GM21786 (cell line): ENCODE measurements around the gene ZFAND6.
"Not testable (repeated sequence)": the region's sequence is repeated elsewhere in the genome, so short reads cannot be mapped to it uniquely, and the experiment has no call there.

Source experiments
- ATAC-seq: cut with Tn5 transposase; IDR thresholded peaks from one replicate; pipeline ENCODE4 v1.9.1; 2021; ENCODE audit not compliant: unreplicated experiment

Gene ZFAND6

DNA sequence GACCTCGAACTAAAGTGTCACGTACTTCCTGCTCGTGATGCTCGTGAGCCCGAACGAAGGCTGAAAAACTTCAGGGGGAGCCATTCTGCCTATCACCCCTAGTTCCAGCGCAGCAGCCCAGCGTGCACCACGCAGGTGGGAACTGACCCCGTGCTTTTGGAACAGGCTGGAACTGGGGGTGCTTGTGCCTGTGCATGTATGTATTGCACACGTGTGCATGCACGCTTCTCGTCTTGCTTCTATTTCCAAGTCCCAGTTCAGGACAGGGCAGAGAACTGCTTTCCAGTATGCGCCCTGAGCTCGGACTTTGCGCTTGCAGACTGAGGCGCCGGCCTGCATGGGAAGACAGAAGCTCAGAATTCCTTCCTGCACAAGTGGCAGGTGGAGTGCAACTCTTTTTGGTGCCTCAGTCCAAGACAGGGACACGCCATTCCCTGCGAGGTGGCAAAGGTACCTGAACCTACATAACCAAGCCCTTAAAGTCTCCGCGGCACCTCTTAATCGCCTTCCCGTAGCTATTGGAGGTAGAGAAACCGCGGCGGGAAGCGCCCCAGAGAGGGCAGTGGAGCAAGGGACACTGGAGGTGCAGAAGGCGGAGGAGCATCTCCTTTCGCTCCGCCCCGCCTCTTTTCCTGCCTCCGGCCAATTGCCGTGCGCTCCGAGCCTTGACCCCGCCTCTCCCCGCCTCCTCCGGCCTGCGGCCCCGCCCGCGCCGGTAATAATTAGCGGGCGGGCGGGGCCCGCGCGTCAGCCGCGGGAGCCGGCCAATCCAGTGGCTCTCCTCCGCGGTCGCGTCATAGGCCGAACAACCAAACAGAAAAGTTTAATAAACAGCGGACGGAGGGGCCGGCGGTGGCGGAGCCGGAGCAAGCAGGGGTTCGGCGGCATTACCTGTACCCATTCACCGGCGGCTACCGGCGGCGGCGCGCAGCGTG is at the start of gene ZFAND6:
TSS of gene ZFAND6 (plus strand) at position 826 of the 935 bp plus-strand sequence. CDS start 60,669 bp downstream, outside the sequence.
- peak; percentile 74 for ATAC-seq

DNA sequence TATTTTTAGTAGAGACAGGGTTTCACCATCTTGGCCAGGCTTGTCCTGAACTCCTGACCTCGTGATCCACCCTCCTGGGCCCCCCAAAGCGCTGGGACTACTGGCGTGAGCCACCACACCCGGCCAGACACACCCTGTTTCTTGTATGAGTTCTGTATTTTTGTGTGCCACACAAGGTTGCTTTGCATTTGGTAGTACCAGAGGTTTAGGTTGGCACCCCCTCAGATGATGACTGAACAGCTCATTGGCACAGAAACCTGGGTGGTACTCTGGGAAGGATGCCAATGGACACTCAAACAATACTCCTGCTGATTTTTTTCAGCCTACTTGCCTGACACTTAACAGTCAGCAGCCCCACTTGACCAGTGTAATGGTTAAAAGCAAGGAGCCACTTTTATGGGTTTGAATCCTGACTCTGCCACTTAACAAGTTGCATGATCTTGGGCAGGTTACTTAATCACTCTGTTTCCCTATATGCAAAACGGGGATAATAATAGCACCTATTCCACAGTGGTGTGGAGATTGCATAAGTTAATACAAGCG is 49.3 kb upstream of the ZFAND6 start:
- ATAC-seq = no peak

DNA sequence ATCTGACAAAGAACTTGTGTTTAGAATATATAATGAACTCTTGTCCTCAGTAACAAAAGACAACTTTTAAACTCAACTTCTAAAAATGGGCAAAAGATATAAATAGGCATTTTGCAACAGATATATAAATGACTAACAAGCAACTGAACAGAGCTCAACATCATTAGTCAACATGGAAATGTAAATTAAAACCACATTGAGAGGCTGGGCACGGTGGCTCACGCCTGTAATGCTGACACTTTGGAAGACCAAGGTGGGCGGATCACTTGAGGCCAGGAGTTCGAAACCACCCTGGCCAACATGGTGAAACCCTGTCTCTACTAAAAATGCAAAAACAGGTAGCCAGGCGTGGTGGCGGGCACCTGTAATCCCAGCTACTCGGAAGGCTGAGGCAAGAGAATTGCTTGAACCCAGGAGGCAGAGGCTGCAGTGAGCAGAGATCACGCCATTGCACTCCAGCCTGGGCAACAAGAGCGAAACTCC is 48.4 kb upstream of the ZFAND6 start:
- ATAC-seq = not testable (repeated sequence)

DNA sequence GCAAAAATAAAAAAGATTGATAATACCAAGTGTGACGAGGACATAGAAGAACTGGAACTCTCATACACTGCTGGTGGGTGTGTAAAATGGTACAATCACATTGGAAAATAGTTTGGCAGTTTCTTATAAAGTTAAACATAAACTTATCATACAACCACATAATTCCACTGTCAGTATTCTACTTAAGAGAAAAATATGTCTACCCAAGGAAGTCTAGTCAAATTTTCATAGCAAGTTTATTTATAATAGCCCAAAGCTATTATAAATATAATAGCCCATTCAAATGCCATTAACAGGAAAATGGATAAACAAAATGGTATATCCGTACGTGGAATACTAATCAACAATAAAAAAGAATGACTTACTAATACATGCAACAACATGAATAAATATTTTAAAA is 47.9 kb upstream of the ZFAND6 start:
- no peak for ATAC-seq

DNA sequence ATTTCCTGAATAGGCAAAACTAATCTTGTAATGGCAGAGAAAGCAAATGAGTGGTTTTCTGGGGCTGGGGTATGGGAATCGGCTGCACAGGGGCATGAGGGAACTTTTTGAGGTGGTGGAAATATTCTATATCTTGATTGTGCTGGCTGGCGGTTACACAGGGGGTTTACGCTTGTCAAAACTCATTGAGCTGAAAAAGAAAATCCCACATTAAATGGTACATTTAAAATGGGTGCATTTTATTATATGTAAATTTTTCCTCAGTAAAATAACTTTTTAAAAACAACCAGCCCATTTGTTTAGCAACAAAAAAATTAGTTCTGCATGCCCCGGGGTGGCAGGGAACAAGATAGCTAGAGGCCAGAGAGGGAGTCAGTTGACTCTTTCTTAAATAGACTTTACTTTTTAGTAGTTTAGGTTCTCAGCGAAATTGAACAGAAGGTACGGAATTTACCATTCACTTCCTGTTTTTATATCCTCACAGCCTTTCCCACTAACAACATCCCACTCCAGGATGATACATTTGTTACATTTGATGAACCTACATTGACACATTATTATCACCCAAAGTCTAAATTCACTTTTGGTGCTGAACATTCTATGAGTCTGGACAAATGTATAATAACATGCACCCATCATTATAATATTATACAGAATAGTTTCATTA is 47.3 kb upstream of the ZFAND6 start:
- ATAC-seq = no peak

DNA sequence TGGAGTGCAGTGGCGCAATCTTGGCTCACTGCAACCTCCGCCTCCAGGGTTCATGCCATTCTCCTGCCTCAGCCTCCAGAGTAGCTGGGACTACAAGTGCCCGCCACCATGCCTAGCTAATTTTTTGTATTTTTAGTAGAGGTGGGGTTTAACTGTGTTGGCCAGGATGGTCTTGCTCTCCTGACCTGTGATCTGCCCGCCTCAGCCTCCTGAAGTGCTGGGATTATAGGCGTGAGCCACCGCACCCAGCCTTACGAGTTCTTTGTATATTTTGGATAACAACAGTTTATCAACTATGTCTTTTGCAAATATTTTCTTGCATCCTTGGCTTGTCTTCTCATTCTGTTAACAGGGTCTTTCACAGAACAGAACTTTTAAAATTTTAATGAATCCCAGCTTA is 45.3 kb upstream of the ZFAND6 start:
- ATAC-seq = not testable (repeated sequence)

DNA sequence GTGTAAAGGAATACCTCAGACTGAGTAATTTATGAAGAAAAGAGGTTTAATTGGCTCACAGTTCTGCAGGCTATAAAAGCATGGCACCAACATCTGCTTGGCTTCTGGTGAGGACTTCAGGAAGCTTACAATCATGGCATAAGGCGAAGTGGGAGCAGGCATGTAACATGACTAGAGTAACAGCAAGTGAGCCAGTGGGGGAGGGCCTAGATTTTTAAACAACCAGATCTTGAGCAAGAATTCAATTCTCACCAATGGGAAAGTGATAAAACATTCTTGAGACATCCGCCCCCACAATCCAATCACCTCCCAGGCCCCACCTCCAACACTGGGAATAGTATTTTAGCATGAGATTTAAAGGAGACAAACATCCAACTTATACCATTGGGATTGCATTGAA is 44.3 kb upstream of the ZFAND6 start:
- ATAC-seq = no peak

DNA sequence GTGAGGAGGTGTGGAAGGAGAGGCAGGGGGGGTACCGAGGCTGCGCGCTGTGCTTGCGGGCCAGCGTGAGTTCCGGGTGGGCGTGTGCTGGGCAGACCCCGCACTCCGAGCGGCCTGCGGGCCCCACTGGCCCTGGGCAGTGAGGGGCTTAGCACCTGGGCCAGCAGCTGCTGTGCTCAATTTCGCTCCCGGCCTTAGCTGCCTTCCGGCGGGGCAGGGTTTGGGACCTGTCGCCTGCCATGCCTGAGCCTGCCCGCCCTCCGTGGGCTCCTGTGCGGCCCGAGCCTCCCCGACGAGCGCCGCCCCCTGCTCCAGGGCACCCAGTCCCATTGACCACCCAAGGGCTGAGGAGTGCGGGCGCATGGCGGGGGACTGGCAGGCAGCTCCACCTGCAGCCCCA is 43.0 kb upstream of the ZFAND6 start:
- not testable (repeated sequence) for ATAC-seq

DNA sequence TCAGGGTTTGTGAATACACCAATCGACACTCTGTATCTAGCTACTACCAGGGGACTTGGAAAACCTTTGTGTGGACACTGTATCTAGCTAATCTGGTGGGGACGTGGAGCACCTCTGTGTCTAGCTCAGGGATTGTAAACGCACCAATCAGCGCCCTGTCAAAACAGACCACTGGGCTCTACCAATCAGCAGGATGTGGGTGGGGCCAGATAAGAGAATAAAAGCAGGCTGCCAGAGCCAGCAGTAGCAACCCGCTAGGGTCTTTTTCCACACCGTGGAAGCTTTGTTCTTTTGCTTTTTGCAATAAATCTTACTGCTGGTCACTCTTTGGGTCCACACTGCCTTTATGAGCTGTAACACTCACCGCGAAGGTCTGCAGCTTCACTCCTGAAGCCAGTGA is 42.3 kb upstream of the ZFAND6 start:
- not testable (repeated sequence) for ATAC-seq

DNA sequence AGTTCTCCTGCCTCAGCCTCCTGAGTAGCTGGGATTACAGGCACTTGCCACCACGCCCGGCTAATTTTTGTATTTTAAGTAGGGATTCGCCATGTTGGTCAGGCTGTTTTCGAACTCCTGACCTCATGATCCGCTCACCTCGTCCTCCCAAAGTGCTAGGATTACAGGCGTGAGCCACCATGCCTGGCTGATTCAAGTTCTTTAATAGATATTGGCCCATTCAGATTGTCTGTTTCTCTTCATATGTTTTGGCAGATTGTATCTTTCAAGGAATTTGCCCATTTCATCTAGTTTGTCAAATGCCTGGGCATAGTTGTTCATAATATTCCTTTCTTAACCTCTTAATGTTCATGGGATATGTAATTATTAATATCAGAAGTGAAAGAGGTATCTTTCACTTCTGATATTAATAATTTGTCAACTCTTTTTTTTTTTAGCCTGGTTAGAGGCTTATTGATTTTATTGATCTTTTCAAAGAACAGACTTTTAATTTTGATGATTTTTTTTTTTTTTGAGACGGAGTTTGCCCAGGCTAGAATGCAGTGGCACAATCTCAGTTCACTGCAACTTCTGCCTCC is 40.2 kb upstream of the ZFAND6 start:
- ATAC-seq = no peak

DNA sequence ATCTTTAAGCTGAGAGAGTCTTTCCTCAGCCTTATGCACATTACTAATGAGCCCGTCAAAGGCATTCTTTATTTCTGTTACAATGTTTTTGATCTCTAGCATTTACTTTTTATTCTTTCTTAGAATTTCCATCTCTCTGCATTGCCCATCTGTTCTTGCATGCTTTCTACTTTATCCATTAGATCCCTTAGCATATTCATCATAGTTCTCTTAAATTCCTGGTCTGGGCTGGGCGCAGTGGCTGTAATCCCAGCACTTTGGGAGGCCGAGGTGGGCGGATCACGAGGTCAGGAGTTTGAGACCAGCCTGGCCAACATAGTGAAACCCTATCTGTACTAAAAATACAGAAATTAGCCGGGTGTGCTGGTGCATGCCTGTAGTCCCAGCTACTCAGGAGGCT is 39.3 kb upstream of the ZFAND6 start:
- ATAC-seq = not testable (repeated sequence)

DNA sequence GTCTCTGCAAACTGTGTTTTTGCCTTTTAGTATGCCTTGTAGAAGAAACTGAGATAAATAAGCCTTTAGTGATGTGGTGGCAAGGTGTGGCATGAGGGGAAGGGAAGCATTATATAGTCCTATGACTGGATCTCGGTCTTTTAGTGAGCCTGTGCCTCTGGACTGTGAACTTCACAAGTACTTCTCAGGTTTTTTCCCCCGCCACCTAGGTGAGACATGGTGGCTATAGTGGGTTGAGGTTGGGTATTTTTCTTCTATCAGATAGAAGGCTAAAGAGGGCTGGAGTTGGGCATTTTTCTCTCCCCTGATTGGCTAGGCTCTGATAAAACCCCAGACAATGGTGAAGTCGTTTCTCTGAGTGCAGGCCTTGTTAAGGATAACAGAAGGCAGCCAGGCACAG is 38.7 kb upstream of the ZFAND6 start:
- ATAC-seq = no peak

DNA sequence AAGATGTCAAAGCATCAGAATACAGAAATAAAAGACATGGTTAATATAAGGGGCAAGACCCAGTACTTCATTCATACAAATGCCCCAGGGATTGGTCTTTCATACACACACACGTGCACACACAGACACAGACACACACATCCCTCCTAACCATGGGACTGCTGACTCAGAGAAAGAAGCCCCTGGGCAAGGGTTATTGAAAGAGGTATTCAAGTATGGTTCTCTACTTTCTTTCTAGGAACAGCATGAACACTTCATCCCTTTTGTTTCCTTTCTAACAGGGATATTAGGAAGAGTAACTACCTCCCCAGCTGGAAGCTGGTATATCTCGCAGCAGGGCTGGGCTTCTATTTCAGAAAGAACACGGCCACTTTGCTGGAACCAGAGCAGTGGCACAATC is 33.2 kb upstream of the ZFAND6 start:
- no peak for ATAC-seq

DNA sequence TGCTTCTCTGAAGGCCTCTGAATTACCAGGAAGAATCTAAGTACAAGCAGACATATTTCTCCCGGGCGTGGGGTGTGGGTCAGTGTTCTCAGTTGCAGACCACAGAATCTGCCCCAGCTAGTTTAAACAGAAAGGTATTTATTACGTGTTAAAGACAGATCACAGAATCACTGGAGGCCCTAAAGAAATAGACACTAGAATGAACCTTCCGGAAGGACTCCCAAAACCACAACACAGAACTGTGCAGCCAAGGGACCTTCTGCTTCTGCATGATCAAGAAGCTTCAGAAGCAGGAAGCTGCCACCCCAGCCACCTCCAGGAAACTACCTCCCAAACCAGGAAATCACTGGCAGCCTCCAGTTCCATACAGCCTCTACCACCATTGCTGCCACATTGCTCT is 32.7 kb upstream of the ZFAND6 start:
- ATAC-seq = no peak

DNA sequence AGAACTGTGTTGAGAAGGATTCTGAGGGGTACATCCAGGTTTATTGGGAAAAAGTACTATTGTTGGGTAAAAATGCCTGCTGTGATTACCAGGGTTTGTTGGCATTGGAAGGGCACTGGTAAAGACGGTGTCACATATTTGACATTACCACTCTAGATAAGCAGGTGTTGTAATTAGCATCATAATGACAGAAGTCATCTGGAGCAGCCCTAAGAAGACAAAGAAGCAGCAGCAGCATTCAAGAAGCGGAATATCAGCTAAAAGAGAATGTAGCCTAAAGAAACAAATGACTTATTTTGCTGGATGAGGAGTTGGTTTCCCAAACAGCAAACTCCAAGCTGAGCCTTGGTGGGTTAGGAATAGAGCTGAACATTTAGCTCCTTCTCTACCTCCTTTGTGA is 30.5 kb upstream of the ZFAND6 start:
- no peak for ATAC-seq

DNA sequence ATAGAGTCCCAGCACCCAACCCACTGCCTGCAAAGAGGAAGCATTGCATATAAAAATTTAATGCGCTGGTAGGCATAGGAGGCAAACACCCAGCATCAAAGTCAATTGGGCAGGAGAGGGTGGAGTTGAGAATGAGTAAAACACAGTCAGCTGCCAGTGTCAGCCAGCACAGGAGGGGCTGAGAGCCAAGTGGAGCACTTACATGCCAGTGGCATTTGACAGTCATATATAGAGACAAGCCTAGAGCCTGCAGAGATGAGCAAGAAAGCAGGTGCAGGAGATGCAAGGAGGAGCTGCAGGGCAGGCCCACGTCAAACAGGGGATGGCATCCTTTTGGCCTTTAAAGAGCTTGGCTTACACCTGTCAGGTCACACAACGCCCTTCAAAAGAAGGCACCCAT is 27.6 kb upstream of the ZFAND6 start:
- no peak for ATAC-seq

DNA sequence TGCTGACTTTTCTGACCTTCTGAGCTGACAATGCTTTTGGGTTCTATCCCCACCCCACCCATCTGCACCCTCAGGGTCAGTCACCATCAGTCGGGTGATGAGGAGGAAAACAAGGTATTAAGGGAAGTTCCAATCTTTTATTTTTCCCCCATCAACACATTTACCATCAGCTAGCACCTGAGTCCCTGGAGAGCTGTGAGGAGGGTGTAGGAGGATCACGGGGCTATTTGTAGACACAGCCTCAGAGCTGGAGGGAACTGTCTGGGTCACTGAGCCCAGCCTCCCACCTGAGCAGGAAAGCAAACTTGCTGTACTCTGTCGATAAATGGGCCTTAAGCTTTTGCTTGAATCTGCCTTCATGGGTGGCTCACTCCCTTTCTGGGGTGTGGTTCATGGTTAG is 24.8 kb upstream of the ZFAND6 start:
- no peak for ATAC-seq

DNA sequence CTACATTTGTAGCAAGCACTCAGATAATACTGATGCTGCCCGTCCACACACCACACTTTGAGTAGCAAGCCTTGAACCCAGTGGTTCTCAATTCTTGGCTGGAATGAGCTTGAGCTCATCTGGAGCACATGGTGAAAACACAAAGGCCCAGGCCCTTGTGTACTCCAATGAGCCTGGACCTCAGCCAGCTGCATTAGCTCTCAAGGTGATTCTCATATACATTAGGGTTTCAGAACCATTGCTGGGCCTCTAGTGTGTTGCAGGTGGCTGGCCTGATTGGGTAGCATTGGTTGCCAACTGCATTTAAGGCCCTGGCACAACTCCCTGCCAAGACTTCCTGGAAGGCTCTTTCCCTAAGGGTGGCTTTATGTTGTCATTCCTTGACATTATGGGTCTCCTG is 23.4 kb upstream of the ZFAND6 start:
- no peak for ATAC-seq

DNA sequence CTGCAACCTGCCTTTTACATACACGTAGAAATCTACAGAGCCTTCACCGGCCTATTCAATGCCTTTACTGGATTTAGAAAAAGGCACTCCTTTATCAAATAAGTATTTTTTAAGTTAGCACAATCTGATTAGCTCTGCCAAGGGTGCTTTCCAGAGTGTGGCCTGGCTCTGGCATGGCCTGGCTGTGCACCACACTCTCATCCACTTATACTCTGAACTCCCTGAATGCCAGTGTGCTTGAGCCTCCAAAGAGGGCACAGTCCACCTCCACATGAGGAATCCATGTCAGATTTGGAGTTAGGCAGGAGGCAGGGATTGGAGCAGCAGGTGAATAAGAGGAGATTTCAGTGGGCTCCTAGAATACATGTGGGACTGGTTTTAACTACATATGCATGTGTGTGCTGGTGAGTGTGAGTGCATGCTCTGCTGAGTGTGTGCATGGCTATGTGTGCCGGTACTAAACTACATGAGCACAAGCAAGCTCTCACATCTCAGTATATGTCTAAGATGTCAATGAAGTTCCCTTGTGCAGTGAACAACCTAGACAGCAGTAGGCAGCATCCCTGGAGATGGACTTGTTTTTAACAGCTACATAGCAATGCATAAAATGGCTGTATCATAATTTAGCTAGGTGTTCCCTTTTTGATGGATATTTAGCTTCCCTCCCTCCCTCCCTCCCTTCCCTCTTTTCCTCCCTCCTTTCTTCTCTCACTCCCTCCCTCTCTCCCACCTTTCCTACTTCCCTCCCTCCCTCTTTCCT is 17.8 kb upstream of the ZFAND6 start:
- no peak for ATAC-seq

DNA sequence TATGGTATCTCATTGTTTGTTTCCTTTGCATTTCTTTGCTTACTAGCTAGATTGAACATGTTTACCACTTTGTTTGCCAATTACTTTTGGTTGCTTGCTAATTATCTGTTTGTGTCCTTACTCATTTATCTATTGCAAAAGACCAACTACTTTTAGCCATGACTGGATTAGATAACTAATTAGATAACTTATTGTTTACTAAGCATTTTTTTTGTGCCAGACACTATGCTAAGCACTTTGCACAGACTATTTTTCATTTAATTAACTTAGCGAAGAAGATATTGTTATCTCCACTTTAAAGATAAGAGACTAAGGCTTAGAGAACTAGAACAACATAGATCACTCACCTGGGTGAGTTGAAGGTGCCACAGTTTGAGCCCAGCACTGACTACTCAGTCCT is 16.9 kb upstream of the ZFAND6 start:
- ATAC-seq = no peak

DNA sequence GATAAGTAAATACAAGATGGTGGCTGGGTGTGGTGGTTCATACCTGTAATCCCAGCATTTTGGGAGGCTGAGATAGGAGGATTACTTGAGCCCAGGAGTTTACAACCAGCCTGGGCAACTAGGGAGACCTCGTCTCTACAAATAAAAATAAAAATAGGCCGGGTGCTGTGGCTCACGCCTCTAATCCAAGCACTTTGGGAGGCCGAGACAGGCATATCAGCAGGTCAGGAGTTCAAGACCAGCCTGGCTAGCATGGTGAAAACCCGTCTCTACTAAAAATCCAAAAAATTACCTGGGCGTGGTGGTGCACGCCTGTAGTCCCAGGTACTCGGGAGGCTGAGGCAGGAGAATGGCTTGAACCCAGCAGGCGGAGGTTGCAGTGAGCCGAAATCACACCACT is 14.3 kb upstream of the ZFAND6 start:
- not testable (repeated sequence) for ATAC-seq
